H1 (cell line): ENCODE measurements around the gene TRHDE. TPM values are rescaled to one million over a fixed set of nuclear protein-coding genes. Genes with fewer than 3 reads are reported as not detected.

Experiments used
- CTCF ChIA-PET: fragments of 300-600 bp; sonication (Branson Sonifier 250); formaldehyde crosslinking; loops from one replicate; lab custom pipeline; 2021; ENCODE audit not compliant: partially characterized antibody; lab: Charles Lee
- POLR2A ChIA-PET: fragments of 300-600 bp; sonication (Branson Sonifier 250); formaldehyde crosslinking; loops from one replicate; lab custom pipeline; 2021; ENCODE audit warnings: inconsistent platforms; ENCODE audit not compliant: partially characterized antibody; lab: Charles Lee
- DNase-seq, 2 experiments: peaks; one replicate each; pipeline versions ENCODE4 v3.0.0 to v3.0.0-alpha.2; 2010 to 2022; ENCODE audit warnings: low spot score in 2 of 2, low read depth in 1 of 2, mixed read lengths in 1 of 2
- FAIRE-seq: peaks from 2 replicates; lab custom pipeline; 2011; peaks lifted over from hg19 to GRCh38; lab: Jason Lieb, UNC
- H2AFZ ChIP-seq: 2 replicates; pipeline ENCODE4 v1.8.1; 2012; ENCODE audit warnings: low read length, inconsistent platforms
- H2AK5ac ChIP-seq: 2 replicates; pipeline ENCODE4 v1.6.1; 2013; ENCODE audit warnings: low read depth, low read length
- H2BK120ac ChIP-seq: replicated peaks from 2 replicates; pipeline ENCODE3; 2013; ENCODE audit warnings: low read depth, low read length, inconsistent platforms
- H2BK12ac ChIP-seq: 2 replicates; pipeline ENCODE4 v1.6.1; 2013; ENCODE audit warnings: low read depth, low read length
- H2BK15ac ChIP-seq: 2 replicates; pipeline ENCODE4 v1.6.1; 2013; ENCODE audit warnings: low read length
- H2BK20ac ChIP-seq: 2 replicates; pipeline ENCODE4 v1.6.1; 2013; ENCODE audit warnings: low read length
- H2BK5ac ChIP-seq: 2 replicates; pipeline ENCODE4 v1.6.1; 2013; ENCODE audit warnings: low read depth, low read length
- H3K14ac ChIP-seq: 2 replicates; pipeline ENCODE4 v1.6.1; 2013; ENCODE audit warnings: inconsistent platforms; ENCODE audit not compliant: insufficient read length
- H3K18ac ChIP-seq: 2 replicates; pipeline ENCODE4 v1.6.1; 2013; ENCODE audit warnings: low read length; ENCODE audit errors: extremely low read depth
- H3K23ac ChIP-seq: 2 replicates; pipeline ENCODE4 v1.6.1; 2013; ENCODE audit warnings: inconsistent platforms; ENCODE audit not compliant: insufficient read length
- H3K23me2 ChIP-seq: 2 replicates; pipeline ENCODE4 v1.6.1; 2013; ENCODE audit warnings: low read depth, low read length
- H3K27ac ChIP-seq: 2 replicates; pipeline ENCODE4 v1.6.1; 2011; ENCODE audit warnings: low read depth, low read length, inconsistent platforms
- H3K27me3 ChIP-seq, 4 experiments: replicated peaks in 1 of 4; 1 replicate in 1 of 4; 2 replicates in 3 of 4; pipeline versions ENCODE4 v1.6.1 to v1.8.1; 2011 to 2013; ENCODE audit warnings: low read length in 3 of 4, mild to moderate bottlenecking in 3 of 4, inconsistent platforms in 2 of 4, mixed read lengths in 2 of 4, moderate library complexity in 1 of 4; ENCODE audit not compliant: control insufficient read depth in 3 of 4, insufficient read depth in 3 of 4; ENCODE audit errors: extremely low read depth in 1 of 4
- H3K36me3 ChIP-seq, 4 experiments: 2 replicates each; pipeline versions ENCODE4 v1.6.1 to v1.8.1; 2011 to 2013; ENCODE audit warnings: mild to moderate bottlenecking in 4 of 4, low read length in 3 of 4, moderate library complexity in 2 of 4, control low read depth in 1 of 4, inconsistent platforms in 1 of 4; ENCODE audit not compliant: insufficient read depth in 4 of 4, control insufficient read depth in 2 of 4
- H3K4ac ChIP-seq: replicated peaks from 2 replicates; pipeline ENCODE3; 2013; ENCODE audit warnings: low read length, low read depth, mixed read lengths, inconsistent platforms; ENCODE audit not compliant: insufficient read length
- H3K4me1 ChIP-seq, 4 experiments: replicated peaks in 1 of 4; 1 replicate in 1 of 4; 2 replicates in 3 of 4; pipeline versions ENCODE4 v1.6.1 to v1.8.1; 2011 to 2013; ENCODE audit warnings: low read length in 3 of 4, inconsistent platforms in 2 of 4, mixed read lengths in 1 of 4; ENCODE audit not compliant: insufficient read depth in 4 of 4, control insufficient read depth in 3 of 4
- H3K4me2 ChIP-seq, 2 experiments: 2 replicates each; pipeline versions ENCODE4 v1.6.1 to v1.8.1; 2011 to 2013; ENCODE audit warnings: low read depth in 2 of 2, low read length in 2 of 2, control low read depth in 1 of 2, inconsistent platforms in 1 of 2, mild to moderate bottlenecking in 1 of 2; ENCODE audit not compliant: insufficient read depth in 1 of 2
- H3K4me3 ChIP-seq, 4 experiments: fragments of 200-600, 300-600 bp in 1 of 4; sonication (generic), shearing (Covaris generic), sonication (Bioruptor Twin) in 1 of 4; 2 replicates each; pipeline versions ENCODE4 v1.5.1 to v1.8.1; 2011 to 2016; ENCODE audit warnings: low read length in 4 of 4, low read depth in 3 of 4, control low read depth in 2 of 4, inconsistent platforms in 2 of 4, mild to moderate bottlenecking in 2 of 4, mixed read lengths in 1 of 4, moderate library complexity in 1 of 4; ENCODE audit not compliant: insufficient read depth in 2 of 4; ENCODE audit errors: extremely low read depth in 1 of 4
- H3K56ac ChIP-seq: replicated peaks from 2 replicates; pipeline ENCODE3; 2013; ENCODE audit warnings: low read depth, mild to moderate bottlenecking, mixed read lengths, low read length, inconsistent platforms; ENCODE audit not compliant: insufficient read length
- H3K79me1 ChIP-seq: 2 replicates; pipeline ENCODE4 v1.6.1; 2013; ENCODE audit warnings: low read depth, low read length, control low read depth
- H3K79me2 ChIP-seq, 2 experiments: 2 replicates each; pipeline versions ENCODE4 v1.6.1 to v1.8.1; 2012 to 2013; ENCODE audit warnings: low read length in 2 of 2, mild to moderate bottlenecking in 2 of 2, inconsistent platforms in 1 of 2; ENCODE audit not compliant: insufficient read depth in 2 of 2, control insufficient read depth in 1 of 2
- H3K9ac ChIP-seq, 4 experiments: replicated peaks in 1 of 4; 1 replicate in 1 of 4; 2 replicates in 3 of 4; pipeline versions ENCODE4 v1.6.1 to v1.8.1; 2011 to 2013; ENCODE audit warnings: low read depth in 3 of 4, low read length in 3 of 4, control low read depth in 2 of 4, mild to moderate bottlenecking in 2 of 4, moderate library complexity in 2 of 4, inconsistent platforms in 1 of 4; ENCODE audit errors: extremely low read depth in 1 of 4
- H3K9me3 ChIP-seq, 2 experiments: 2 replicates each; pipeline versions ENCODE4 v1.6.1 to v1.8.1; 2012 to 2013; ENCODE audit warnings: mild to moderate bottlenecking in 2 of 2, moderate library complexity in 2 of 2, control low read depth in 1 of 2, inconsistent platforms in 1 of 2, low read depth in 1 of 2, low read length in 1 of 2, mixed read lengths in 1 of 2; ENCODE audit not compliant: insufficient read depth in 2 of 2
- H4K20me1 ChIP-seq, 2 experiments: replicated peaks in 1 of 2; 2 replicates each; pipeline versions ENCODE3 to v1.8.1; 2011 to 2013; ENCODE audit warnings: inconsistent platforms in 2 of 2, low read length in 2 of 2, mild to moderate bottlenecking in 1 of 2; ENCODE audit not compliant: insufficient read depth in 2 of 2, control insufficient read depth in 1 of 2
- H4K5ac ChIP-seq: 2 replicates; pipeline ENCODE4 v1.6.1; 2013; ENCODE audit warnings: low read length, low read depth, mixed read lengths, inconsistent platforms; ENCODE audit not compliant: insufficient read length
- H4K8ac ChIP-seq: 2 replicates; pipeline ENCODE4 v1.8.0; 2013; ENCODE audit warnings: mild to moderate bottlenecking, moderate library complexity, low read length, inconsistent platforms; ENCODE audit not compliant: insufficient read depth; ENCODE audit errors: extremely low read depth
- H4K91ac ChIP-seq: replicated peaks from 2 replicates; pipeline ENCODE3; 2013; ENCODE audit warnings: low read length, mixed read lengths, inconsistent platforms; ENCODE audit not compliant: insufficient read length
- CBX8 ChIP-seq: fragments of 300-800, 300-1000 bp; sonication (generic); IDR thresholded peaks from 2 replicates; pipeline ENCODE4 v1.7.1; 2016; ENCODE audit warnings: low read depth, low read length, borderline replicate concordance
- CEBPB ChIP-seq: IDR thresholded peaks from 2 replicates; pipeline ENCODE4 v1.6.1; 2012; ENCODE audit warnings: low read depth, low read length
- CTCF ChIP-seq, 3 experiments: IDR thresholded peaks; 1 replicate in 2 of 3; 2 replicates in 1 of 3; pipeline versions ENCODE4 v1.5.1 to v1.6.1; 2011; ENCODE audit warnings: low read length in 3 of 3, mild to moderate bottlenecking in 3 of 3, inconsistent platforms in 2 of 3, low read depth in 1 of 3, moderate library complexity in 1 of 3; ENCODE audit not compliant: insufficient read depth in 1 of 3; ENCODE audit errors: control extremely low read depth in 1 of 3
- KDM4A ChIP-seq: IDR thresholded peaks from one replicate; pipeline ENCODE4 v1.7.1; 2012; ENCODE audit warnings: low read depth, mild to moderate bottlenecking, moderate library complexity, low read length, inconsistent platforms; ENCODE audit not compliant: severe bottlenecking
- SIX5 ChIP-seq: IDR thresholded peaks from 2 replicates; pipeline ENCODE4 v1.6.1; 2011; ENCODE audit warnings: mild to moderate bottlenecking, low read depth, low read length
- TEAD4 ChIP-seq: IDR thresholded peaks from 2 replicates; pipeline ENCODE4 v1.6.1; 2012; ENCODE audit warnings: low read depth, low read length, inconsistent platforms, mixed read lengths
- WGBS, 2 experiments: shearing (Covaris generic) in 1 of 2; methylation state at CpG; one replicate each; pipeline versions ENCODE4 v1.1.6 to v1.1.7; 2013 to 2015; ENCODE audit warnings: low lambda C conversion rate in 2 of 2, mixed read lengths in 2 of 2, inconsistent platforms in 1 of 2, low coverage in 1 of 2, missing lambda C conversion rate in 1 of 2; ENCODE audit not compliant: insufficient replicate concordance in 2 of 2, insufficient coverage in 1 of 2, insufficient read length in 1 of 2; ENCODE audit errors: extremely low coverage in 1 of 2, missing lambda C conversion rate in 1 of 2; 5-methylcytosine and 5-hydroxymethylcytosine counted together
- polyA plus RNA-seq, 7 experiments: library from polyadenylated mRNA; depleted of rRNA in 3 of 7; stranded (reverse) in 5 of 7; unstranded in 2 of 7; fragments of >200 nt in 5 of 7; fragments of 200-250 nt in 2 of 7; gene quantifications; 1 replicate in 5 of 7; 2 replicates in 1 of 7; 4 replicates in 1 of 7; pipeline versions ENCODE4 v1.2.1 to v1.2.3, GENCODE V29; 2011 to 2013; ENCODE audit warnings: missing spikeins in 2 of 7, mixed read lengths in 2 of 7
- total RNA-seq: library from RNA; stranded (reverse); fragmentation: NEBNext Ultra II Directional; extraction: Animal tissue kit (Norgen Biotek cat#: 25700); gene quantifications from 2 replicates; pipeline ENCODE4 v1.2.1, GENCODE V29; 2021

TRHDE gene
- total and polyA plus RNA-seq, 2 of the 8 experiments (the other 6 are each of a cell fraction or from before 2014, with no cell fraction given), result 1.3 to 5.0 TPM

GRCh38 chr12:72337946-72338345 lies 65.8 kb downstream of the TRHDE start:
- Histone ChIP-seq H2AK5ac (no peak overlapping the region), H3K14ac (no peak overlapping the region), H3K4ac (no peak overlapping the region), H3K56ac (no peak overlapping the region), H2BK20ac (no peak overlapping the region), H3K4me3 (no peak overlapping the region), H4K5ac (no peak overlapping the region), H3K36me3 (no peaks in the 10 kb centered on the region), H2BK15ac (no peak overlapping the region), H3K9me3 (no peaks in the 10 kb centered on the region), H3K27me3 (no peaks in the 10 kb centered on the region), H2BK12ac (no peak overlapping the region), H4K20me1 (no peaks in the 10 kb centered on the region), H3K27ac (no peak overlapping the region), H3K4me2 (no peak overlapping the region), H3K18ac (no peak overlapping the region), H3K23ac (no peak overlapping the region), H4K91ac (no peak overlapping the region), H3K79me1 (no peaks in the 10 kb centered on the region), H2BK5ac (no peak overlapping the region), H3K4me1 (no peaks in the 10 kb centered on the region), H2AFZ (no peak overlapping the region), H4K8ac (no peak overlapping the region), H3K79me2 (no peaks in the 10 kb centered on the region), H3K23me2 (no peaks in the 10 kb centered on the region), H2BK120ac (no peak overlapping the region), H3K9ac (no peak overlapping the region)
- TF ChIP-seq CTCF (IDR thresholded peaks at IDR 0.05; ENCODE audit: control extremely low read depth in 1 of 3, insufficient read depth in 1 of 3, low read depth in 1 of 3, low read length in 3 of 3) (no peak), TEAD4 (no peak), KDM4A (no peak), SIX5 (no peak), CEBPB (no peak), CBX8 (no peak)
- POLR2A ChIA-PET, result no interaction called here
- no peak for DNase-seq
- 85% methylated on average over 8 of the region's 8 CpGs; no CpG with 5 or more reads in 1 of the 2 experiments for WGBS, 2 experiments
- FAIRE-seq, result no peak
- CTCF ChIA-PET, result interaction anchor here (0.8 kb wide), 1 partner anchor 14 kb away, joined by 3 read pairs; no protein-coding TSS in a partner anchor
